B cell (primary cell): ENCODE measurements around the gene LEPR. TPM values are rescaled to one million over a fixed set of nuclear protein-coding genes. Genes with fewer than 3 reads are reported as not detected.
"Not testable (repeated sequence)": the region's sequence is repeated elsewhere in the genome, so short reads cannot be mapped to it uniquely, and the experiment has no call there.

Source experiments
- ATAC-seq: fragments of 200-7000 bp; cut with Tn5 transposase; one replicate; pipeline ENCODE4 v1.10.0; 2021; ENCODE audit warnings: low read depth, mild to moderate bottlenecking, moderate number of reproducible peaks, moderate library complexity
- CTCF ChIA-PET: fragments of 350-600 bp; sonication (Branson Sonifier 250); formaldehyde crosslinking; loops from one replicate; lab custom pipeline; 2021; ENCODE audit warnings: antibody characterized with exemption, inconsistent platforms; lab: Charles Lee
- POLR2A ChIA-PET: fragments of 350-600 bp; sonication (Branson Sonifier 250); formaldehyde crosslinking; loops from one replicate; lab custom pipeline; 2021; ENCODE audit warnings: antibody characterized with exemption; lab: Charles Lee
- DNase-seq: peaks from one replicate; pipeline ENCODE4 v3.0.0; 2013
- H2AFZ ChIP-seq: 2 replicates; pipeline ENCODE4 v1.6.1; 2012; ENCODE audit warnings: mild to moderate bottlenecking, low read depth, low read length; ENCODE audit not compliant: insufficient read depth, poor library complexity, severe bottlenecking
- H3K27ac ChIP-seq, 2 donors: 1 replicate in 1 of 2; 2 replicates in 1 of 2; pipeline ENCODE4 v1.5.1; 2012 to 2013; ENCODE audit warnings: low read length in 2 of 2, mild to moderate bottlenecking in 2 of 2, moderate library complexity in 1 of 2
- H3K27me3 ChIP-seq, 4 experiments: fragments of 200-600 bp in 1 of 4; sonication (generic) in 1 of 4; replicated peaks in 1 of 4; 1 replicate in 2 of 4; 2 replicates in 2 of 4; pipeline versions ENCODE4 v1.6.1 to v1.7.0; 2013 to 2016; ENCODE audit warnings: low read length in 3 of 4, mild to moderate bottlenecking in 2 of 4, mixed read lengths in 1 of 4, moderate library complexity in 1 of 4; ENCODE audit not compliant: insufficient read depth in 4 of 4, control insufficient read depth in 3 of 4; ENCODE audit errors: control extremely low read depth in 1 of 4
- H3K36me3 ChIP-seq, 2 experiments: replicated peaks in 1 of 2; 1 replicate in 1 of 2; 2 replicates in 1 of 2; pipeline versions ENCODE4 v1.6.1 to v1.7.1; 2013; ENCODE audit warnings: low read length in 1 of 2; ENCODE audit not compliant: insufficient read depth in 2 of 2, control insufficient read depth in 1 of 2; ENCODE audit errors: control extremely low read depth in 1 of 2, extremely low read depth in 1 of 2
- H3K4me1 ChIP-seq, 2 donors: fragments of 200-600 bp in 1 of 2; sonication (generic) in 1 of 2; 1 replicate in 1 of 2; 2 replicates in 1 of 2; pipeline versions ENCODE4 v1.5.1 to v1.6.1; 2013 to 2017; ENCODE audit warnings: low read length in 2 of 2; ENCODE audit not compliant: control insufficient read depth in 2 of 2, insufficient read depth in 2 of 2
- H3K4me2 ChIP-seq: replicated peaks from 2 replicates; pipeline ENCODE3; 2012; ENCODE audit warnings: mild to moderate bottlenecking, low read depth, low read length; ENCODE audit not compliant: poor library complexity, severe bottlenecking
- H3K4me3 ChIP-seq, 5 experiments: fragments of 200-600 bp in 1 of 5; sonication (generic) in 1 of 5; 1 replicate in 3 of 5; 2 replicates in 2 of 5; pipeline versions ENCODE4 v1.5.1 to v1.7.0; 2011 to 2016; ENCODE audit warnings: low read length in 4 of 5, mild to moderate bottlenecking in 4 of 5, low read depth in 2 of 5, control low read depth in 1 of 5, moderate library complexity in 1 of 5; ENCODE audit not compliant: insufficient read depth in 1 of 5; ENCODE audit errors: control extremely low read depth in 1 of 5, extremely low read depth in 1 of 5
- H3K79me2 ChIP-seq: fragments of 200-600 bp; sonication (generic); one replicate; pipeline ENCODE4 v1.6.0; 2016; ENCODE audit warnings: low read length; ENCODE audit not compliant: control insufficient read depth, insufficient read depth
- H3K9ac ChIP-seq: fragments of 200-600 bp; sonication (generic); 2 replicates; pipeline ENCODE4 v1.6.1; 2017; ENCODE audit warnings: mild to moderate bottlenecking, low read length, moderate library complexity
- H3K9me3 ChIP-seq, 3 donors: one replicate each; pipeline versions ENCODE4 v1.6.1 to v1.7.1; 2013; ENCODE audit warnings: low read length in 2 of 3; ENCODE audit not compliant: control insufficient read depth in 2 of 3, insufficient read depth in 1 of 3; ENCODE audit errors: control extremely low read depth in 1 of 3
- H4K20me1 ChIP-seq: 2 replicates; pipeline ENCODE4 v1.6.0; 2012; ENCODE audit warnings: mild to moderate bottlenecking, low read length; ENCODE audit not compliant: insufficient read depth, control insufficient read depth, poor library complexity, severe bottlenecking
- H3K27ac Mint-ChIP-seq: one replicate; pipeline ENCODE4 v1.8.0; 2021; ENCODE audit warnings: mixed read lengths
- H3K27me3 Mint-ChIP-seq: one replicate; pipeline ENCODE4 v1.8.0; 2021; ENCODE audit warnings: mixed read lengths
- H3K4me1 Mint-ChIP-seq: one replicate; pipeline ENCODE4 v1.8.0; 2021; ENCODE audit warnings: mixed read lengths
- H3K4me3 Mint-ChIP-seq: one replicate; pipeline ENCODE4 v1.8.0; 2021; ENCODE audit warnings: mixed read lengths
- H3K9me3 Mint-ChIP-seq: one replicate; pipeline ENCODE4 v1.8.0; 2022; ENCODE audit warnings: mixed read lengths; ENCODE audit not compliant: insufficient read depth
- EZH2 ChIP-seq: IDR thresholded peaks from 2 replicates; pipeline ENCODE4 v1.6.1; 2012; ENCODE audit warnings: borderline replicate concordance, low read depth, mild to moderate bottlenecking, moderate library complexity, low read length; ENCODE audit not compliant: insufficient read depth, poor library complexity, severe bottlenecking
- WGBS: methylation state at CpG from one replicate; pipeline ENCODE4 v1.1.5; 2013; ENCODE audit warnings: missing lambda C conversion rate; ENCODE audit not compliant: insufficient coverage; 5-methylcytosine and 5-hydroxymethylcytosine counted together
- intact Hi-C: fragments of 100-400 bp; cut with micrococcal nuclease; formaldehyde crosslinking; loops from one replicate; pipeline ENCODE4 v1.10.0; 2022
- polyA plus RNA-seq: library from polyadenylated mRNA; depleted of rRNA; stranded (reverse); fragments of >200 nt; gene quantifications from 2 replicates; pipeline ENCODE4 v1.2.3, GENCODE V29; 2012
- total RNA-seq, 2 donors: library from RNA; stranded (reverse); fragments of 120-200 nt in 1 of 2; gene quantifications; 1 replicate in 1 of 2; 2 replicates in 1 of 2; pipeline versions ENCODE4 v1.2.3 to v1.2.4, GENCODE V29; 2013 to 2022
- TF ChIP-seq, protein P1 (sequence below): fragments of 200-600 bp; IDR thresholded peaks from one replicate; pipeline ENCODE4 v1.8.0; 2022; ENCODE audit warnings: antibody characterized with exemption, mild to moderate bottlenecking

LEPR gene
- total and polyA plus RNA-seq, 2 donors (not counting 1 experiment from before 2014, with no cell fraction given): 0.19 to 0.30 TPM

DNA sequence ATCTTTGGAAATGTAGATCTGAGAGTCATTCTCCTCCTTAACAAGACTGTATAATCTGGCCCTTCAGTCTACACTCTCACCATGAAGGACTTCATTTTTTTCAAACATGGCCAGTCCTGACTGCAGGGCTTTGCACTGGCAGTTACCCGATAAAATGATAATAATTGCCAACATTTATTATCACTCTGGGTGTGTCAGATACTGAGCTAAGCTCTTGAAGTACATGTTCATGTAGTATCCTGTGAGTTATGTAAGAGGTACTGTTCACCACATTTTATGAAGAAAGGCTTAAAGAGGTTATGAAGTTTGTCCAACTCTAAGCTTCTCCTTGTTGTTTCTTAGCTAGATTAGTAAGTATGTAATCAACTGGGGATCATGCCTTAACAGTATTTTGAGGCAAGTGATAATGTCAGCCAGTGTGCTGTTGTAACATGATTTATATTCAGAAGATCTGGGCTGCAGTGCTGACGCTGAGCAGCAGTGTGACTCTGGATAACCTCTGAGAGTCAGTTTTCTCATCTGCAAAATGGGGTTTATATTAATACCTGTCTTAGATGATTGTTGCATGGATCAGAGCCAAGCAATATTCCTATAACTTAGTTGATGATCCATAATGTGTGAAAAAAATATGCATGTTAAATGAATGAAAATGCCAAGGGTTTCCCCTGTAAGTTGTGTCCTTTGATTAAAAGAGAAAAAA is 42.1 kb upstream of the LEPR start:
- intact Hi-C loops: no loop called here
- no peak for TF ChIP-seq EZH2
- TF ChIP-seq, protein P1, sequence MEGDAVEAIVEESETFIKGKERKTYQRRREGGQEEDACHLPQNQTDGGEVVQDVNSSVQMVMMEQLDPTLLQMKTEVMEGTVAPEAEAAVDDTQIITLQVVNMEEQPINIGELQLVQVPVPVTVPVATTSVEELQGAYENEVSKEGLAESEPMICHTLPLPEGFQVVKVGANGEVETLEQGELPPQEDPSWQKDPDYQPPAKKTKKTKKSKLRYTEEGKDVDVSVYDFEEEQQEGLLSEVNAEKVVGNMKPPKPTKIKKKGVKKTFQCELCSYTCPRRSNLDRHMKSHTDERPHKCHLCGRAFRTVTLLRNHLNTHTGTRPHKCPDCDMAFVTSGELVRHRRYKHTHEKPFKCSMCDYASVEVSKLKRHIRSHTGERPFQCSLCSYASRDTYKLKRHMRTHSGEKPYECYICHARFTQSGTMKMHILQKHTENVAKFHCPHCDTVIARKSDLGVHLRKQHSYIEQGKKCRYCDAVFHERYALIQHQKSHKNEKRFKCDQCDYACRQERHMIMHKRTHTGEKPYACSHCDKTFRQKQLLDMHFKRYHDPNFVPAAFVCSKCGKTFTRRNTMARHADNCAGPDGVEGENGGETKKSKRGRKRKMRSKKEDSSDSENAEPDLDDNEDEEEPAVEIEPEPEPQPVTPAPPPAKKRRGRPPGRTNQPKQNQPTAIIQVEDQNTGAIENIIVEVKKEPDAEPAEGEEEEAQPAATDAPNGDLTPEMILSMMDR: no peak
- Histone ChIP-seq H3K4me1 (no peaks in the 10 kb centered on the region), H3K79me2 (no peaks in the 10 kb centered on the region), H3K27me3 (peaks cover 0 to 6% (median 0%) of the 10 kb centered on the region in 4 experiments), H3K9ac (no peak overlapping the region), H4K20me1 (no peaks in the 10 kb centered on the region), H2AFZ (no peak overlapping the region), H3K4me2 (no peak overlapping the region), H3K36me3 (no peaks in the 10 kb centered on the region), H3K4me3 (no peak overlapping the region), H3K27ac (no peak overlapping the region), H3K9me3 (no peaks in the 10 kb centered on the region)
- Mint-ChIP-seq H3K9me3 (no peaks in the 10 kb centered on the region), H3K4me3 (no peak overlapping the region), H3K27ac (no peak overlapping the region), H3K4me1 (no peaks in the 10 kb centered on the region), H3K27me3 (peaks cover 27% of the 10 kb centered on the region)
- WGBS: no CpG with 5 or more reads among the region's 2 CpGs
- CTCF ChIA-PET: no interaction called here
- DNase-seq (no peak), ATAC-seq (no peak)
- POLR2A ChIA-PET: no interaction called here

DNA sequence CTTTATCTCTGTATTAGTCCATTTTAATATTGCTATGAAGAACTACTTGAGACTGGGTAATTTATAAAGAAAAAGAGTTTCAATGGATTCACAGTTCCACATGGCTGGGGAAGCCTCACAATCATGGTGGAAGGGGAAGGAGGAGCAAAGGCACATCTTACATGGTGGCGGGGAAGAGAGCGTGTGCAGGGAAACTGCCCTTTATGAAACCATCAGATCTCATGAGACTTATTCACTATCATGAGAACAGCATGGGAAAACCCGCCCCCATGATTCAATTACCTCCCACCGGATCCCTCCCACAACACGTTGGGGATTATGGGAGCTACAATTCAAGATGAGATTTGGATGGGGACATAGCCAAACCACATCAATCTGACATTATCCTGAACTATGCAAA is 36.0 kb upstream of the LEPR start:
- H3K9me3 ChIP-seq, H3K4me3 Mint-ChIP-seq, H3K9me3 Mint-ChIP-seq, POLR2A ChIA-PET, H2AFZ ChIP-seq, H4K20me1 ChIP-seq, CTCF ChIA-PET, H3K4me3 ChIP-seq, DNase-seq, H3K27ac ChIP-seq, H3K27me3 ChIP-seq, H3K36me3 ChIP-seq, intact Hi-C loops, H3K4me1 Mint-ChIP-seq, H3K27ac Mint-ChIP-seq, H3K4me2 ChIP-seq, ATAC-seq, H3K79me2 ChIP-seq, H3K9ac ChIP-seq, H3K4me1 ChIP-seq: not testable (repeated sequence)
- 100% methylated on average over 1 of the region's 5 CpGs for whole genome bisulfite sequencing
- peaks cover 17% of the 10 kb centered on the region for H3K27me3 Mint-ChIP-seq
